Left ventricle myocardium superior (tissue), 1 donor: ENCODE data around the gene TMPRSS4. TPM values are rescaled to one million over a fixed set of nuclear protein-coding genes. Genes with fewer than 3 reads are reported as not detected.
A peak's percentile ranks its signal among the peaks of the same experiment; 100 is the strongest.

Source experiments
- ATAC-seq: fragments of 200-7000 bp; cut with Tn5 transposase; one replicate; pipeline ENCODE4 v1.9.1; 2020; ENCODE audit warnings: mild to moderate bottlenecking, moderate library complexity
- DNase-seq: peaks from one replicate; pipeline ENCODE4 v3.0.0-alpha.2; 2020
- intact Hi-C: fragments of 100-400 bp; cut with micrococcal nuclease; formaldehyde crosslinking; loops from one replicate; pipeline ENCODE4 v1.11.0; 2022
- total RNA-seq: library from RNA; stranded (reverse); fragmentation: NEBNext Ultra II Directional; extraction: Animal tissue kit (Norgen Biotek cat#: 25700); gene quantifications from one replicate; pipeline ENCODE4 v1.2.1, GENCODE V29; 2021
- donor health status: DM: no; HTN: yes; CAD: no; lungs with severe emphysema.

Gene TMPRSS4
- total RNA-seq, 1 donor from 2014 or later: not detected

DNA sequence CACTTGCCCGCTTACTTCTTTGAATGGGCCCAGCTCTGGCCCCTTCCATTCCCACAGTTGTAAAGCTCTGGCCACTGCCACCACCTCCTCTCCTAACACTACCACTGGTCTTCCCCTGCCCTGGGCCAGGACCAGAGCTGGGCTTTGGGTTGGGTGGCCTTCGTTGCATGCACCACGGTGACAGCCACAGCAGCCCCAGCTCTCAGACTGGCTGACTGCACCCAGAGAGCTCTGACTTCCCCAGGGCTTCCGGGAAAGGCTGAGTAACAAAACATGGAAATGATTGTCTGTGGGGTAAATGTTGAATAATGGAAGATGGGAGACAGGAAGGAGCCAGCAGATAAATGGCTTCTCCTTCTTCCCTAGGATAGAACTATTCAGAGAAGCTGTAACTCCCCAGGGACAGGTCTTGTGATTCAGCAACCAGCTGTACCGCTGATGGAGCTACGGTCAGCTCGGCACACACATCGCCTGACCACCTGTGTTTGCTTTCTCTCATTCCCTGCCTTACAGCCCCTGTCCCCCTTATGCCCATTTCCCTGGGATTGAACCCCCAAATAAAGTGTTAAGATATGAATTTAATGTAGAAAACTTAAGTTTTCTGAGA, 48.2 kb downstream of the TMPRSS4 start:
- ATAC-seq (peak; percentile 40), DNase-seq (no peak)
- intact Hi-C loops: no loop called here

DNA sequence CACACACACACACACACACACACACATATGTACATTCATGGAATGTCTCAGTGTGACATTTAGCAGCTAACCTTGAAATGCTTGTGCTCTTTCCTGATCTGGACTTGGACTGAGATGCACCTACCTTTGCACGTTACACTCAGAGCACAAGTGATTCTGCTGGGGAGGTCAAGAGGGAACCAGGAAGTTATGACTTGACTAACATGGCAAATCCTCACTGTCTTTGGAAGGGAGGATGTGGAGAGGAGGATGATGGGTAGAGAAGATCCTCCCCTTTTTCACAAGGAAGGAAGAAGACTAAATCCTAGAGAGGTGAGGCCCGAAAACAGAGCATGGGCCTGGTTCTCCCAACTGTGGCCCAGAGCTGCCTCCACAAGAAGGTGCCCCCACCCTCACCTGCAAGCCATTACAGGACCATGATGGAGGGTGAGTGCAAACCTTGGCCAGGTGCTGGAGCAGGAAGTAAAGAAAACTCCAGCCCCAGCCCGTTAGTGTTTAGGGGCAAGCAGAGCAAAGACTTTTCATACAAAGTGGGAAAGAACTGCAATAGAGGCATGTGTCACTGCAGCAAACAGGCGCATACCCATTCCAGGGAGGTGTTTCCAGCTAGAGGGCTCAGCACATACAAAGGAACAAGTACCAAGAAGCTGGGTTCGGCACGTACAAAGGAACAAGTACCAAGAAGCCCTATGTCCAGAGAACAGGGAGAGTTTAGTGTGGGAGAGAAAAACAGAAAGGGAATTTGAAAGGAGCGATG, 49.4 kb downstream of the TMPRSS4 start:
- no peak for ATAC-seq
- intact Hi-C loops: no loop called here
- DNase-seq: no peak

DNA sequence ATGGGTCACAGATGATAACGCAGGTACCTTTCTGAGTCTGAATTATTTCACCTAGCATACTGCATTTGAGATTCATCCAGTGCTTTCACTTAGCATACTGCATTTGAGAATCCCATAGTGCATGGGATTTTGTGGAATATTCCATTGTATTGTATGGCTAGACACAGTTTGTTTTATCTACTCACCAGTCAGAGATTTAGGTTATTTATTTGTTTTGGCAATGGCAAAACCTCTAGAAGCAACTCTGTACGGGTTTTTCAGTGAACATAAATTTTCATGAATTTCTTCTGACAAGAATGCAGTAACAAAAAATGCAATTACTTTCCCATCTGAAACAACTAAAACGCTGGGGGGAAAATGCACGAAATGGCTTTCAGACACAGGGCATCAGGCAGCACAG, 51.4 kb downstream of the TMPRSS4 start:
- DNase-seq: no peak
- no peak for ATAC-seq
- intact Hi-C loops: no loop called here

DNA sequence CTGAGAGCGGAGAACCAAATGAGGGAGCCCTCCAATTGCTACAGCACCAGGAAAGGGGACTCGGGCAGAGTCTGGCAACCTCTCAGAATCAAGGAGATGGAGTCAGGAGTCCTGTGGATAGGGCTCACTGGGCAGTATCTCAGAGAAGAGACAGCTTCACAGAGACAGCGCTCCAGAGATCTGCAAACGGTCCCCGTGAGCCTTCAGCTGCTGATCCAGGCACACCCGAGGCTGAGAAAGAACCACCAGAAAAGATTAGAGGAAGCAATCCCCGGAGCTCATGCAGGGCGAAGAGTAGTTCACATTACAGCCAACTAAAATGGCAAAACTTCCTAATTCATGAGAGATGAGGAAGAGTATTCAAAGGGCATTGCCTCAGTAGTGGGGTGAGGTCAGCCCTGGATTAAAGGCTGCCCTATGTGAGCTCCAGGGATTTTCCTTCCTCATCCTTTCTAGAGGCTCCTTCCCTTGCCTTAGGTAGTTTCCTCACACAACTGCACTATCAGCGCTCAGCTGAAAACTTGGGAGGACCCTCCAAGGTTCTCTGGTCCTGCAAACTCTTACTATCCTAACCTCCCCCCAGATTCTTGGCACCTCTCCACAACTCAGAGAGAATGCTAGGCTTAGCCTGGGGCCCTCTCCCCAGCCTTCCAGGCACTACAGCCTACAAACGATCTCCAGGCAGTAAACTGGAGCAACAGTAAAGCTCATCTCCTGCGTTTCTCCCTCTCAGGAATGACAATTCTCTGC, 52.0 kb downstream of the TMPRSS4 start:
- intact Hi-C loops: no loop called here
- peak; percentile 40 for ATAC-seq
- DNase-seq: no peak

DNA sequence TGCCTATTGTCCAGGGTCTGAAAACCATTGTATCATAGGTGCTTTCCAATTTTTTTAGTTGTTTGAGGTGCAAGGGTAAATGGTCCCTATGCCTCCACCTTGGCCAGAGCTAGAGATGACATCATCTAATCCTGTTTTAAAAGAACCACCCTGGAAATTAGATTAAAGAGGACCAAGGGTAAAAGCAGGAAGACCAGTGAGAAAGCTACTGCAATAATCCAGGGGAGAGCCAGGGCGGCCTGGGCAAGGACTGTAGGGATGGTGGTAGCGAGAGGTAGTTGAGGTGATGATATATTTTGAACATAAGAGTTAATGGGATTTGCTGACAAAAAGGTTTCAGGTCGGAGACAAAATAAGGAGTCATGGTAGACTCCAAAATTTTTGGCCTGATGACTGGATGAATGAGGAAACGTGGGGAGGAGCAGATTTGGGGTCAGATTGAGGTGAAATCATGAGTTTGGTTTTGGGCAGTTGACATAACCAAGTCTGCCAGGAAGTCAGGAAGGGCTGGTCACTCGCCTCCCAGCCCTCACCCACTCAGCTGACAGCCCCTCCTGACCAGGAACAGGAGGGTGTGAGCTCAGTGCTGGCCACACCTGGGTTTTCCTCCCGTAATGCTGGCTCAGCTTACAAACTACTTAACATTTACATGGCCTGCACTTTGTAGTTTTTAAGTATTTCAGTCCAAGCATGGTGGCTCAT, 52.7 kb downstream of the TMPRSS4 start:
- intact Hi-C loops: no loop called here
- no peak for DNase-seq
- ATAC-seq: peak; percentile 36

DNA sequence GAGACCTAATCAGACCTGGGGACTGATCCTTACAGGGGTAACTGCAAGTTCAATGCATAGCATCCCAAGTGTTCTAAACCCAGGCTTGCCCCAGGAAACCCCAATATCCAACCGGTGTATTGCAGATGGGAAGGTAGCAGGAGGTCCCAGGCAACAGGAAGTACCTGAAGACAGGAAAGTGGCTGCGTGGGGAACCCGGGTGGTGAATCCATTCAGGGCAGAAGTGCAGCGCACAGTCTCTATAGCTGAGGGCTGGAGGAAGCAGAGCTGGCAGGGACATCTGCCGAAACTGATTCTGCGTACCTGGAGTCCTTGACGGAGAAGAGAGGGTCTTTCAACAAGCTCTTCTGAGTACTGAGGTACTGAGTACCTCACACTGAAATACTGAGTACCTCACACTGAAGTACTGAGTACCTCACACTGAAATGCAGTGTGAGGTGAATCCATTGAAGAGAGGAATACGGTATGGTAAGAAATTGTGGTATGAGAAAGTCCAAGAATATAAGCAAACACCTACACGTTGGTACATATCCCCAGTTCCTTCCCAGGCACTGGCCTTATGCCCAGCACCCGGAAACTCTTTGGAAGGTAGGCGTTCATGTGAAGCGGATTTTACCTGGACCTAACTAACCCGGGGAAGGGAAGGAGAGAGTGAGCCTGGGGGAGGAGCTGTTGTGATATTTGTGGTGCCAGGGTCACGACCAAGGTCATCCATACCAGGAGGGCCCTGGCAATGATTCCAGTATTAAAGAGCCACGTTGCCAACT, 55.7 kb downstream of the TMPRSS4 start:
- intact Hi-C loops: no loop called here
- DNase-seq (no peak), ATAC-seq (no peak)

DNA sequence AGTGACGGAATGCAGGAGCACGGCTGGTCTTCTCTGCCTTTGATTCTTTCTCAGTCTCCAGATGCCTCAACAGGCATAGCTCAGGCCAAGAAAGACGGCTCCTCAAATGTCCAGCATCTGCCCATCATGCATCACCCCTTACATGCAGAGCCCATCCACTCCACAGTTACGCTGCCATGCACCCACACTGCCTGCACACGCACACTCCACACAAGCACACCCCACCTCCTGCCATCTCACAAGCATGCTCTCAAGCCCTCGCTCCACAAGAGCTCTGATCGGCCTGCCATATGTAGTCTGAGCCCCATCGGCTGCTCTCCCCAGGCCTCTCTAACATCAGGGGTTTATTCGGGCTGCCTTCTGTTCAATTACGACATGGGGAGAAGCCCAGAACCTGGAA, 56.9 kb downstream of the TMPRSS4 start:
- no peak for ATAC-seq
- DNase-seq: no peak
- intact Hi-C loops: no loop called here

DNA sequence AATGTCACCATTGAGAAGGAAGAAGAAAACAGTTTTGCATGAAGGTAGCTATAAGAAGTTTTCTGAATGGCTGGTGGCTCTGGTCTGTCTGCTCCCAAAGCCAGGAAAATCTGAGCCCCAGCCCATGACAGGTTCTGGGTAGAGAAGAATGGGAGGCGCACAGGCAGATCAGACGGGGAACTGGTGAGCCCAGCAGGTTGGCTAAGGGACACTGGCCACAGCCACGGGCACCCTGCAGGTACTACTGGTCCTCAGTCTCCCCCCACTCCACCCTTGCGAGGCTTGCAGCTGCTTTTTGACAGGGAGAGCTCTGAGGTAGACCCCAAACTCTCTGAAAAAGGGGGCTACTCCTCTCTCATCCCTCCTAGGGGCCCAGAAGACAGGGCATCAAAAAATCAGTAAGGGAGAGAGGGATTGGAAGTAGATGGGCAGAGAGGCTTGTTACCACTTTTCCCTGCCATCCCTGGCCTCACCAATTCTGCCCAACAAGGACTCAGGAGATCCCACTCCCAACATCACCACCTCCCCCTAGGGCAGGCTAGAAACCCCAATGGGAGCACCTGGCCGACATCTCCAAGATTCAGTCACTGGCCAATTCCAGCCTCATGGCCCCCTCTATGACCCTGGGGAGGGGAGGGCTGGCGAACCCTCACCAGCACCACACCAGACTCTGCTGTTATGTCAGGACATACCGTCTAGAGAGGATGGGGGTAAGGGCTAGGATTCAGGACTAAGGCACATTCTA, 58.3 kb downstream of the TMPRSS4 start:
- ATAC-seq (no peak), DNase-seq (no peak)
- intact Hi-C loops: no loop called here

DNA sequence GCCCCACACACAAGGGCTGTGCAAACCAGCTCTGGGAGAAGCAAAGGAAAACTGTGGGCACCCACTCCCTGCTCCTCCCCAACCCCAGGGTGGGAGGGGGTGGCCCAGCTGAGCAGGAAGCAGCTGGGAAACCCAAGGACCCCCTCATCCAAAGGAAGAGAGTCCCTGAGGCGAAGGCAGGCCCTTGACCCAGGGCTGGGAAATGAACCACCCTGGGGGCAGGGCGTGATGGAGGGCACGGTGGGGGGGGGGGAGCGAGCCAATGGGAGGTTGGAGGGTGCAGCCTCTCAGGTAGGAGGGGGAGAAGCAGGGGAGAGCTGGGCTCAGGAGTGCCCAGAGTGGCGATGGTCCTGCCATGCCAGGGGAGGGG, 58.9 kb downstream of the TMPRSS4 start:
- ATAC-seq: no peak
- intact Hi-C loops: no loop called here
- no peak for DNase-seq

DNA sequence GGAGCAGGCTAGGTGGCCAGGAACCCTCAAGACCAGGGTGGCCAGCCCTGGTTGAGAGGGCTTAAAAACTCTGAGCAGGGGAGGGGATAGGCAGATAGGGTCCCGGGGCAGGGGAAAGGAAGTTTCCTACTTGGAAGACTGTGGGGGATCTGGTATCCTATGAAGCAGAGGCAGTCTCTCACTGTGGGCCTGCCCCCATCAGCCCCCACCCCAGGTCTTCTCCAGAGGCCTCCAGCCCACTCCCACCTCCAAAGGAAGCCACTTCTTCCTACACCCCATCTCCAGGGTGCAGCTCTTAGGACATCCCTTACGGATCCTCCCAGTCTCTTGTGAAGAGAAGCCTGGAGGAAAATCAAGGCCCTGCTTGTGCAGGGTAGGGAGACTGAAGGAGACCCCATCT, 59.5 kb downstream of the TMPRSS4 start:
- no peak for ATAC-seq

DNA sequence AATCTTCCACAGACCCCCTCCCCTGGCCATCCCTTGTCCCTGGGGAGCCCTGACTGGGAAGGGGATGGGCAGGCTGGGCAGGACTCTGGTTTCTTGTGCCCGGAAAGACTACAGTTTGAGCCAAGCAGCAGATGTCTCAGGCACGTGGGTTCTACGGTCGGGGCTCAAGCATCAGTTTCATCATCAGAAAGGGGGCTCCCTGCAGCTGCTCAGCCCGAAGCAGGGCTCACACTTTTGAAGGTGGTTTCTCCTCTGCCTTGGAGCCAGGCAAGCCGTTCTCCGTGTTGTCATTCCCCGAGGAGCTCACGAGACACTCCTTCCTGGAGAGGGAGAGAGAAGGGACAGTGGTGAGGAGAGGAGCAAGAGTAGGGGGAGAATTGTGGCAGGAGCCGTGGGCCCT, 59.9 kb downstream of the TMPRSS4 start:
- ATAC-seq (no peak), DNase-seq (no peak)
- intact Hi-C loops: no loop called here

More for the DNA sequence above, 59.5 kb downstream of the TMPRSS4 start:
- intact Hi-C loops: no loop called here
- no peak for DNase-seq

DNA sequence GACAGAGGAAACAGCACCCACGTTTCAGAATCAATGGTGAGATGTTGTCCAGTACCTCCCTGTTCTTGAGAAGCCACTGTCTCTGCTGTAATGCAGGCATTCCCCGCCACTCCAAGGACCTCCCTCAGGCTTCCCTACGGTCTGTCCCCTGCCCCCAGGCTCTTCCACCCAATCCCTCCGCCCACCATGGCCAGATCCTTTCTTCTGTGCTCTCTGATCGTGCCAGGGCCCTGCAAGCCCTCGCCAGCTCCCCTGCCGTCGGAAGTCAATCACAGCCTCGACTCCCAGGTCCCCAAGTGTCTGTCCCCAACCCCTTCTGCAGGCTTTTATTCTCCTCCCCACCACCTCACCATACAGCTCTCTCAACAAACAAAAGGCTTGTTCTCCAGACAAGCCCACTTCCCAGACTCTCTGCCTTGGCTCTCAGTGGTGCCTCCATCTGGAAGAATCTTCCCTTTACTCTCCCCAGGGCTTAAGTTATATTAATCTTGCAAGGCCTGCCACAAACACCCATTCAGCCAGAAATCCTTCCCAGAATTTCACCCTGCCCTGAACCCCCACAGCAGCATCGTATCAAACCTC, 62.1 kb downstream of the TMPRSS4 start:
- intact Hi-C loops: no loop called here
- DNase-seq (no peak), ATAC-seq (no peak)

DNA sequence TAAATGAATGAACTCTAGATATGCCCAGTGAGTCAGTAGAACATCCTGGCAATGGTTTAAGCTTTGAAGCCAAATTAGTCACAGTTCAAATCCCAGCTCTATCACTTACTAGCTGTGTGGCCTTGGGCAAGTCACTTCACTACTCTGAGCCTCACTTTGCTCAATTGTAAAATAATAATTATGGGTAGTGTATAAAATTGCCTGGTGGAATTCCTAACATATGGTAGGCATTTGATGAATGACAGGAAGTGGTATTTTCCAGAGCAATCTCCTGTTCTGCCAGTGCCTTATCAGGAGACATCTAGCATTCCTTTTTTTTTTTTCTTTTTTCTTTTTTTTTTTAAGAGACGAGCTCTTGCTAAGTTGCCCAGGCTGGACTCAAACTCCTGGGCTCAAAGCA, 62.7 kb downstream of the TMPRSS4 start:
- DNase-seq (no peak), ATAC-seq (no peak)
- intact Hi-C loops: no loop called here

DNA sequence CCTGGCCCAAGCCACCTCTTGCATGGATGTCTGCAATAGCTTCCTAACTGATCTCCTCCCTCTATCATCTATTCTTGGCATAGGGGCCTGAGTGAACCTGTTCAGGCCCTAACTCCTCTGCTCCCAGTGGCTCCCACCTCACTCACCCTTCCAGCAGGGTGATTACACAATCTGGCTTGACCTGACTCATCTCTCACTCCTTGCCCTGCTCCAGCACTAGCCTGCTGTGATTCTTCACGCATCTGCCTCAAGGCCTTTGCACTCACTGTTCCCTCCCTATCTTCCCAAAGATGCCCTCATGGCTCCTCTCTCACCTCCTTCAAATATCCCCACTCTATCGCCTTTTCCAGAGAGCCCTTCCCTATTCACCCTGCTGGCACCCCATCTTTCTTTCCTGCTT, 65.2 kb downstream of the TMPRSS4 start:
- intact Hi-C loops: loop anchor here (10.0 kb wide), 1 partner anchor 223 kb away; no protein-coding TSS in a partner anchor
- DNase-seq (no peak), ATAC-seq (no peak)

DNA sequence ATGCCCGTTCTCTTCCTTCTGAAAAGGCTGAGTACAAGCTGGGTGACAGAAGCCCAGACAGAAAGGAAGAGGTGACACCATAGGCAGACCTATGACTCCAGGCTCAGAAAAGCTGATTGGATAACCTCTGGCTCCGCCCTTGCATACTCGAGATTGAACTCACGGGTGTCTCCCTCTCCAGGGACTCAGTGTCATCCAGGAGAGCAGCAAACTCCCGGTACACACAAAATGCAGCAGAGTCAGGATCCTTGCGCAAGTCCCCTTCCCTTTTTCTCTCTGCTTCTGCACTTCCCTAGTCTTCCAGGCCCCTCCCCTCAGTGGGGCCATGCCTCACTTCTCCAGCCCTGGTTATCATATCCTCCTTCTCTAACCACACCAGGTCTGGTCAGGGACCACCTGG, 65.9 kb downstream of the TMPRSS4 start:
- DNase-seq (no peak), ATAC-seq (no peak)
- intact Hi-C loops: loop anchor here (10.0 kb wide), 1 partner anchor 222 kb away; no protein-coding TSS in a partner anchor

DNA sequence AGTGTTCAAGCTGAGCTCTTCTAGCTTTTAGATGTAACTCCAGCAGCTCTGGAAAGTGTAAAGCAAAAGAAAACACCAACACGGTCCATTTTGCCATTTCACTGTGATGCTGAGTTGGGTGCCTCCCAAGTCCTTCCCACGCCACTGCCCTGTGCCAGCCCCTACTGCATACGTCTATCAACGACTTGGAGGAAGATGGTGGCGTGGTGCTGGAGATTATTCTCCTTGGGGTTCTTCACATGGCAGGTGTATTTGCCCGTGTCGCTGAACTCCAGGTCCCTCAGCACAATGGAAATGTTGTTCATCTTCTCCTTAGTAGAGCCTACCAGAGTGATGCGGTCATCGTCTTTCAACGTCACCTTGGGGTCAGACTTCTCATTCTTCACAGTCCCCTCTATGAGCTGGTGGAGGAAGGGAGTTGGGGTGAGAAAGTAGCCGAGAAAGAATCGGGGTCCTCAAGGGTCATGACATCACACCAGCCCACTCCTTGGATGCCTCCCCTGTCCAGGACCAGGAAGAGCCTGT, 66.8 kb downstream of the TMPRSS4 start:
- ATAC-seq (no peak), DNase-seq (no peak)

More for the DNA sequence above, 66.8 kb downstream of the TMPRSS4 start:
- intact Hi-C loops: loop anchor here (10.0 kb wide), 1 partner anchor 221 kb away; no protein-coding TSS in a partner anchor
